ENCODE measurements around the gene OVOL1. TPM values are rescaled to one million over a fixed set of nuclear protein-coding genes. Genes with fewer than 3 reads are reported as not detected.

Gene OVOL1
- total and polyA plus RNA-seq, 2 of the 8 experiments (the other 6 are each of a cell fraction or from before 2014, with no cell fraction given): 2.6 to 3.4 TPM

- TF ChIP-seq TAF7 (optimal IDR thresholded peaks at IDR 0.05; ENCODE audit: borderline replicate concordance, low read depth, low read length) (no peak), CHD1 (IDR thresholded peaks at IDR 0.05; ENCODE audit: low read depth, low read length) (no peak), EZH2 (IDR thresholded peaks at IDR 0.05; ENCODE audit: low read depth, low read length, severe bottlenecking) (no peak), RAD21 (IDR thresholded peaks at IDR 0.05 in 1 of 2, conservative IDR thresholded peaks at IDR 0.05 in 1 of 2; ENCODE audit: low read depth in 2 of 2, low read length in 2 of 2) (no peak), RBBP5 (IDR thresholded peaks at IDR 0.05; ENCODE audit: borderline replicate concordance, low read depth, low read length) (no peak), E2F6 (IDR thresholded peaks at IDR 0.05) (no peak), ZNF274 (IDR thresholded peaks at IDR 0.05; ENCODE audit: borderline replicate concordance, extremely low read depth, low read length) (no peak)
Observed at GRCh38 chr11:65816696-65817095, 29.8 kb downstream of the OVOL1 start (continued).
